Tibial nerve (tissue), 4 donors: ENCODE data around the gene AFF3.

Experiments used
- CTCF ChIP-seq, 5 experiments: fragments of 200-600 bp in 3 of 5; fragments of 450-650 bp in 2 of 5; sonication (generic) in 3 of 5; IDR thresholded peaks; one replicate each; pipeline ENCODE4 v1.5.1; 2016 to 2019; ENCODE audit warnings: antibody characterized with exemption in 5 of 5, mild to moderate bottlenecking in 3 of 5, moderate library complexity in 2 of 5
- EP300 ChIP-seq, 2 donors: sonication (generic); formaldehyde crosslinking; IDR thresholded peaks; one replicate each; pipeline ENCODE4 v1.6.1; 2017; ENCODE audit warnings: antibody characterized with exemption in 2 of 2, mild to moderate bottlenecking in 1 of 2
- POLR2A ChIP-seq, 2 donors: fragments of 450-650 bp; IDR thresholded peaks; one replicate each; pipeline ENCODE4 v1.6.1; 2017; ENCODE audit warnings: antibody characterized with exemption in 2 of 2, mild to moderate bottlenecking in 2 of 2, moderate library complexity in 2 of 2

- TF ChIP-seq CTCF (IDR thresholded peaks at IDR 0.05) = no peak
- no peak for TF ChIP-seq POLR2A (IDR thresholded peaks at IDR 0.05)
- no peak for TF ChIP-seq EP300 (IDR thresholded peaks at IDR 0.05)
Measured at GRCh38 chr2:99900556-99900955, 241.8 kb downstream of the AFF3 start.
